Testis (tissue), 2 donors: ENCODE measurements around the gene SHOC2.

Experiments used
- CTCF ChIP-seq, 3 experiments: fragments of 450-650 bp in 2 of 3; fragments of 200-600 bp in 1 of 3; sonication (generic) in 1 of 3; IDR thresholded peaks; one replicate each; pipeline ENCODE4 v1.5.1; 2016 to 2019; ENCODE audit warnings: antibody characterized with exemption in 3 of 3, mild to moderate bottlenecking in 2 of 3, moderate library complexity in 1 of 3
- POLR2A ChIP-seq: fragments of 450-650 bp; IDR thresholded peaks from one replicate; pipeline ENCODE4 v1.6.1; 2017; ENCODE audit warnings: antibody characterized with exemption, mild to moderate bottlenecking, moderate library complexity

- TF ChIP-seq CTCF (IDR thresholded peaks at IDR 0.05) (no peak), POLR2A (no peak)
Observed at GRCh38 chr10:110963162-110963561, 43.8 kb downstream of the SHOC2 start.
